GM12878 (cell line): ENCODE results near the gene PGA3. TPM values are rescaled to one million over a fixed set of nuclear protein-coding genes. Genes with fewer than 3 reads are reported as not detected.

Experiments used
- ATAC-seq: fragments of 200-7000 bp; cut with Tn5 transposase; 3 replicates; pipeline ENCODE4 v1.9.1; 2020; ENCODE audit warnings: mild to moderate bottlenecking, moderate library complexity
- BruUV-seq: library from RNA; stranded (reverse); fragments of 400-500 nt; replicated peaks from 2 replicates; lab custom pipeline; 2021; lab: Mats Ljungman, UMichigan
- CTCF ChIA-PET: fragments of 300-600 bp; sonication (Branson Sonifier 250); formaldehyde crosslinking; extraction: SDS; loops from one replicate; lab custom pipeline; 2021; ENCODE audit warnings: inconsistent platforms; lab: Yijun Ruan, JAX
- POLR2A ChIA-PET: fragments of 350-600 bp; formaldehyde crosslinking; extraction: SDS; loops from one replicate; lab custom pipeline; 2021; ENCODE audit warnings: inconsistent platforms; lab: Charles Lee
- RAD21 ChIA-PET: fragments of 300-600 bp; sonication (Branson Sonifier 250); formaldehyde crosslinking; loops from one replicate; lab custom pipeline; 2023; ENCODE audit warnings: antibody characterized with exemption; ENCODE audit not compliant: unreplicated experiment; lab: Charles Lee
- SMC1A ChIA-PET: fragments of 300-600 bp; sonication (Branson Sonifier 250); formaldehyde crosslinking; loops from one replicate; lab custom pipeline; 2023; ENCODE audit not compliant: unreplicated experiment, uncharacterized antibody; lab: Charles Lee
- DNase-seq: peaks from one replicate; pipeline ENCODE4 v3.0.0-alpha.2; 2011; ENCODE audit warnings: low read depth, low spot score
- FAIRE-seq: peaks from 3 replicates; lab custom pipeline; 2011; peaks lifted over from hg19 to GRCh38; lab: Jason Lieb, UNC
- H2AFZ ChIP-seq: 2 replicates; pipeline ENCODE4 v1.6.0; 2011; ENCODE audit warnings: low read depth, low read length, control low read depth; ENCODE audit not compliant: control insufficient read depth
- H3K27ac ChIP-seq: 2 replicates; pipeline ENCODE4 v1.5.1; 2011; ENCODE audit warnings: control low read depth; ENCODE audit not compliant: control insufficient read depth, insufficient read depth
- H3K27me3 ChIP-seq, 2 experiments: replicated peaks in 1 of 2; 2 replicates each; pipeline versions ENCODE4 v1.6.0 to v1.6.1; 2011; ENCODE audit warnings: low read length in 1 of 2; ENCODE audit not compliant: control insufficient read depth in 2 of 2, insufficient read depth in 2 of 2
- H3K36me3 ChIP-seq, 2 experiments: 2 replicates each; pipeline ENCODE4 v1.5.1; 2011; ENCODE audit warnings: low read length in 1 of 2; ENCODE audit not compliant: control insufficient read depth in 2 of 2, insufficient read depth in 2 of 2
- H3K4me1 ChIP-seq: 2 replicates; pipeline ENCODE4 v1.6.1; 2011; ENCODE audit warnings: mild to moderate bottlenecking, low read length, moderate library complexity, mixed read lengths; ENCODE audit not compliant: control insufficient read depth, insufficient read depth
- H3K4me2 ChIP-seq: 2 replicates; pipeline ENCODE4 v1.6.0; 2011; ENCODE audit warnings: control low read depth; ENCODE audit not compliant: control insufficient read depth, insufficient read depth
- H3K4me3 ChIP-seq: fragments of 200-600 bp; sonication (generic); 2 replicates; pipeline ENCODE4 v1.5.1; 2016
- H3K79me2 ChIP-seq: 2 replicates; pipeline ENCODE4 v1.6.0; 2011; ENCODE audit warnings: low read length; ENCODE audit not compliant: control insufficient read depth, insufficient read depth
- H3K9ac ChIP-seq: 2 replicates; pipeline ENCODE4 v1.8.0; 2011; ENCODE audit warnings: low read length, control low read depth, mixed read lengths; ENCODE audit not compliant: control insufficient read depth, insufficient read depth
- H3K9me3 ChIP-seq: replicated peaks from 3 replicates; pipeline ENCODE4 v1.5.1; 2011; ENCODE audit warnings: mild to moderate bottlenecking, low read length; ENCODE audit not compliant: control insufficient read depth, insufficient read depth
- H4K20me1 ChIP-seq: 2 replicates; pipeline ENCODE4 v1.6.0; 2011; ENCODE audit not compliant: control insufficient read depth, insufficient read depth
- EZH2 ChIP-seq: IDR thresholded peaks from 2 replicates; pipeline ENCODE4 v1.6.1; 2012; ENCODE audit warnings: low read depth, mild to moderate bottlenecking, control low read depth, inconsistent platforms, low read length, borderline replicate concordance; ENCODE audit not compliant: control insufficient read depth
- NFYA ChIP-seq: IDR thresholded peaks from 2 replicates; pipeline ENCODE4 v1.6.1; 2011; ENCODE audit warnings: low read depth, mild to moderate bottlenecking, low read length, improper control_type of control experiment, borderline replicate concordance
- PAX8 ChIP-seq: fragments of 450-650 bp; IDR thresholded peaks from 2 replicates; pipeline ENCODE4 v1.6.1; 2017; ENCODE audit warnings: mild to moderate bottlenecking, moderate library complexity
- SIX5 ChIP-seq: IDR thresholded peaks from 2 replicates; pipeline ENCODE4 v1.6.1; 2011; ENCODE audit warnings: mild to moderate bottlenecking, low read depth, low read length, moderate library complexity; ENCODE audit not compliant: severe bottlenecking
- SREBF2 ChIP-seq: IDR thresholded peaks from 2 replicates; pipeline ENCODE4 v1.6.1; 2012; ENCODE audit warnings: mild to moderate bottlenecking, low read length
- YBX1 ChIP-seq: fragments of 450-650 bp; IDR thresholded peaks from 2 replicates; pipeline ENCODE4 v1.6.1; 2016; ENCODE audit warnings: antibody characterized with exemption
- WGBS: methylation state at CpG from one replicate; pipeline ENCODE4 v1.1.6; 2016; ENCODE audit warnings: low lambda C conversion rate; ENCODE audit not compliant: insufficient replicate concordance, insufficient coverage; ENCODE audit errors: missing lambda C conversion rate; 5-methylcytosine and 5-hydroxymethylcytosine counted together
- in situ Hi-C: fragments of 300-500 bp; cut with MboI; formaldehyde crosslinking; loops from 9 replicates; pipeline ENCODE4 v1.14.3; 2018; ENCODE audit warnings: mixed read lengths
- intact Hi-C: fragments of 100-400 bp; cut with micrococcal nuclease; formaldehyde crosslinking; loops from one replicate; pipeline ENCODE4 v1.14.2; 2022; ENCODE audit not compliant: unreplicated experiment
- polyA plus RNA-seq, 11 experiments: library from polyadenylated mRNA; depleted of rRNA in 4 of 11; unstranded in 6 of 11; stranded (reverse) in 5 of 11; fragments of >200 nt; fragmentation: Nextera tagmentation in 4 of 11; fragmentation: Illumina TruSeq in 1 of 11; extraction: Ambion mirVana in 4 of 11; extraction: Trizol in 1 of 11; gene quantifications; 1 replicate in 1 of 11; 2 replicates in 10 of 11; pipeline versions ENCODE4 v1.2.1 to v1.2.3, GENCODE V29; 2011 to 2016; ENCODE audit warnings: inconsistent platforms in 2 of 11, missing spikeins in 2 of 11, low read depth in 1 of 11
- total RNA-seq, 4 experiments: library from RNA; depleted of rRNA in 3 of 4; stranded (reverse); fragments of >200 nt in 3 of 4; fragmentation: Illumina TruSeq in 1 of 4; extraction: Trizol in 1 of 4; gene quantifications; 2 replicates each; pipeline versions ENCODE4 v1.2.1 to v1.2.3, GENCODE V29; 2013 to 2021
- TF ChIP-seq, protein P1 (sequence below): IDR thresholded peaks from 2 replicates; pipeline ENCODE4 v1.6.1; 2012; ENCODE audit warnings: low read depth, low read length, improper control_type of control experiment

PGA3 gene
- total and polyA plus RNA-seq, 10 of the 15 experiments (the other 5 are each of a cell fraction or from before 2014, with no cell fraction given) = not detected

DNA sequence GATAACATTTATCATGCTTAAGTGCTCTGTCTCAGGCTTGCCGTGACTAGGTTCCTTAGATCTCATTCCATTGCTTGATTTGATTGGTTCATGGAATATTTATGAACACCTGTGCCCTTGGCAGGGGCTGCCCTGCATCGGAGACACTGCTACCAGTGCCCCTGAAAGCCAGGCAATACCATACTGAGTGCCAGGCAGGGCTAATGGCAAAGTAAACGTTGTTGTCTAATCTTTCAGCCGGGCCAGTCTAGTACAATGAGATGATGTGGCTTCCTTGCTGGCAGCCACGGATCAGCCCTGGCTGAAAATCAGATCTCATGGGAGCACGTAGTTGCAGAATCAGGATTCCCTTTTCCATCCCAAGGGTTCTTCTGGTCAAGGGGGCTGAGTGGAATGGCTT, 5.0 kb upstream of the PGA3 start:
- FAIRE-seq (no peak), DNase-seq (no peak), ATAC-seq (no peak)
- intact Hi-C loops = no loop called here
- POLR2A ChIA-PET = no interaction called here
- Histone ChIP-seq H3K36me3 (no peaks in the 10 kb centered on the region), H3K4me3 (no peak overlapping the region), H3K27ac (no peak overlapping the region), H3K4me1 (no peaks in the 10 kb centered on the region), H3K4me2 (no peak overlapping the region), H3K9me3 (peaks cover 3% of the 10 kb centered on the region; the same call in 2 of the 3 replicates), H3K27me3 (no peaks in the 10 kb centered on the region), H3K79me2 (no peaks in the 10 kb centered on the region), H3K9ac (no peak overlapping the region), H4K20me1 (no peaks in the 10 kb centered on the region), H2AFZ (no peak overlapping the region)
- in situ Hi-C loops = no loop called here
- SMC1A ChIA-PET = no interaction called here
- WGBS = 31% methylated on average over 6 of the region's 6 CpGs
- CTCF ChIA-PET = no interaction called here
- TF ChIP-seq PAX8 (no peak), SIX5 (no peak)
- no TSS peak for BruUV-seq
- RAD21 ChIA-PET = no interaction called here

DNA sequence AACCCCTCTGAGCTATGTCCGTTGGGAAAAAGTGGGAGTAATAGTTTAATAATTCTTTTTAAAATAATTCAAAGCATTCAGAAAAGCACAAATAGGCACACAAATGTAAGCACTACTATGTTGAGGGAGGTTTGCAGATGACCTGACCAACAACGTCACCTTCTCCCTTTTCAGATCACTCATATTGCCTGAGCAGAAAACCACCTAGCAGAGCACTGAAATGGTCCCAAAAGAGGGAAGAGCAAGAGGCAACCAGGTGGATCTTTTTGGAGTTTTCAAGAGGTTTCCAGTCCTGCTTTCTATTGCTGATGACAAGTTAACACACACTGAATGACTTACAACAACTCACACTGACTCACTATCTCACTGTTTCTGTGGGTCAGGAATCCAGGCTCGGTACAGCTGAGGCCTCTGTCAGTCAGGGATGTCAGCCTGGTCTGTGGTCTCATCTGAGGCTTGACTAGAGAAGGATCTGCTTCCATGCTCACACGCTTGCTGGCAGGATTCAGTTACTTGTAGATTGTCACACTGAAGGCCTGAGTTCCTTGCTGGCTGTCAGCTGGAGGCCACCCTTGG, 4.3 kb upstream of the PGA3 start:
- Histone ChIP-seq H3K36me3 (no peaks in the 10 kb centered on the region), H3K27ac (no peak overlapping the region), H3K9ac (no peak overlapping the region), H3K4me1 (no peaks in the 10 kb centered on the region), H2AFZ (no peak overlapping the region), H3K79me2 (no peaks in the 10 kb centered on the region), H3K27me3 (no peaks in the 10 kb centered on the region), H4K20me1 (no peaks in the 10 kb centered on the region), H3K4me3 (no peak overlapping the region), H3K4me2 (no peak overlapping the region), H3K9me3 (peaks cover 3% of the 10 kb centered on the region; the same call in 2 of the 3 replicates)
- ATAC-seq = no peak
- RAD21 ChIA-PET = no interaction called here
- no peak for FAIRE-seq
- SMC1A ChIA-PET = no interaction called here
- intact Hi-C loops = no loop called here
- DNase-seq = no peak
- no TSS peak for BruUV-seq
- 23% methylated on average over 4 of the region's 4 CpGs for WGBS
- POLR2A ChIA-PET = no interaction called here
- CTCF ChIA-PET = no interaction called here
- TF ChIP-seq NFYA (no peak), SREBF2 (no peak), YBX1 (no peak), EZH2 (no peak)
- TF ChIP-seq, protein P1, sequence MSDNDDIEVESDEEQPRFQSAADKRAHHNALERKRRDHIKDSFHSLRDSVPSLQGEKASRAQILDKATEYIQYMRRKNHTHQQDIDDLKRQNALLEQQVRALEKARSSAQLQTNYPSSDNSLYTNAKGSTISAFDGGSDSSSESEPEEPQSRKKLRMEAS = no peak
- in situ Hi-C loops = no loop called here
